SK-N-MC (cell line): Measurements from ENCODE around the gene GALNT15.

Experiments
- EZH2 ChIP-seq: fragments of 200-600 bp; sonication (generic); IDR thresholded peaks from one replicate; pipeline ENCODE4 v1.6.1; 2017; ENCODE audit warnings: antibody characterized with exemption
- FOXP2 ChIP-seq: optimal IDR thresholded peaks from 2 replicates; pipeline ENCODE3; 2011; ENCODE audit warnings: mild to moderate bottlenecking, moderate library complexity; ENCODE audit not compliant: insufficient read depth; ENCODE audit errors: extremely low read length, control extremely low read depth
- POLR2AphosphoS5 ChIP-seq: IDR thresholded peaks from 2 replicates; pipeline ENCODE4 v1.6.1; 2012; ENCODE audit warnings: mild to moderate bottlenecking, low read depth, low read length, borderline replicate concordance

- no peak for TF ChIP-seq EZH2
- TF ChIP-seq POLR2AphosphoS5, result no peak
- no peak for TF ChIP-seq FOXP2
These were observed 106.2 kb downstream of the GALNT15 start for GRCh38 chr3:16280671-16281070.
